HG02678 (cell line): Measurements from ENCODE around the gene PEMT.
"Not testable (repeated sequence)": the region's sequence is repeated elsewhere in the genome, so short reads cannot be mapped to it uniquely, and the experiment has no call there.

Source experiments
- ATAC-seq: cut with Tn5 transposase; IDR thresholded peaks from one replicate; pipeline ENCODE4 v1.9.1; 2021; ENCODE audit warnings: mild to moderate bottlenecking, moderate library complexity; ENCODE audit not compliant: unreplicated experiment

The PEMT gene

DNA sequence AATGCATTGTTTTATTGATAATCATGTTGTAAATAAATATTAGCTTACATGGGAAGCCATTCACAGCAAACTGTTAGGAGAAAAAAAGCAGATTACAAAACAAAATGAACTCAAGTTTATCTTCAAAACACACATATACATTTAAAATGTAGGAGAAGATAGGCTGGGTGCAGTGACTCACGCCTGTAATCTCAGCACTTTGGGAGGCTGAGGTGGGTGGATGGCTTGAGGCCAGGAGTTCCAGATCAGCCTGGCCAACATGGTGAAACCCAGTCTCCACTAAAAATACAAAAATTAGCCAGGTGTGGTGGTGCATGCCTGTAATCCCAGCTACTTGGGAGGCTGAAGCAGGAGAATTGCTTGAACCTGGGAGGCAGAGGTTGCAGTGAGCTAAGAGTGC lies 125.6 kb downstream of the PEMT start:
- ATAC-seq: not testable (repeated sequence)

DNA sequence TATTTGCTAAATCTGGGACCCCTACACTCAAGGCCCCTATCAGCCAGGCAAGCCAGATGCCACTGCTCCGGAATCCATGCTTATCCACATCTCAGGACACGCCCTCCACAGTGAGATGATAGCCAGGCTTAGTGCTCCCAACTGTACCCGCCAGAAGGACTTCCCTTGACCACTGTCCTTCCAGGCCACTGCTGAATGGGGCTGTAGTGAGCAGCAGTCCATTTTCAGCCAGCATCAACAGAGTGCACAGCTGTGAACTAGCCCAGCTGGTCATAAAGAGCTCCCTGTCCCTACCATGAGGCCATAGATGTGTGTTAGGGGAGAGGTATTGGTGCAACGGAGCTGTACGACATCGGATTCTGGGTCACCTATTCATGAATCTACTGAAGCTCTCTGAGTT lies 127.7 kb downstream of the PEMT start:
- no peak for ATAC-seq

GRCh38 chr17:17462048-17462824 lies 129.3 kb downstream of the PEMT start:
- ATAC-seq: no peak

GRCh38 chr17:17460038-17460437 lies 131.5 kb downstream of the PEMT start:
- ATAC-seq: no peak

GRCh38 chr17:17457680-17458079 lies 133.8 kb downstream of the PEMT start:
- ATAC-seq: no peak

DNA sequence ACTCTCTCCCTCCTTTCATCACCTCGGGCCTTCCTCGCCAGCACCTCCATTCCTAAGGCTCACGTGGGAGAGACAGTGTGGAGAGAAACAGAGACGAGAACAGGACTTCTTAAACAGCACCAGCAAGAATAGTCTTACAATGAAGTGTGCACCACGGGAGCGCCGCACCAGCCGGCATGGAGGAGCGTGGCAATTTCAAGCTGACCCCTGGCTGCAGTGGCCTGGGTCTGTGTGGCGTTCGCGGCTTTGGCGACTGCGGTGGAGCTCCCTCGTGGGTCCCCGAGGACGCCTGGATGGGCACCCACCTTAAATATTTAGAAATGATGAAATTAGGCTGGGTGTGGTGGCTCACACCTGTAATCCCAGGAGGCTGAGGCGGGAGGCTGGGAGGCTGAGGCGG lies 135.3 kb downstream of the PEMT start:
- ATAC-seq: no peak
